NCI-H1930 (cell line): ENCODE data around the gene TMEM169.

Experiments used
- DNase-seq, 2 experiments: peaks; one replicate each; lab custom pipeline; 2025; lab: John Stamatoyannopoulos, UW

Gene TMEM169

DNA sequence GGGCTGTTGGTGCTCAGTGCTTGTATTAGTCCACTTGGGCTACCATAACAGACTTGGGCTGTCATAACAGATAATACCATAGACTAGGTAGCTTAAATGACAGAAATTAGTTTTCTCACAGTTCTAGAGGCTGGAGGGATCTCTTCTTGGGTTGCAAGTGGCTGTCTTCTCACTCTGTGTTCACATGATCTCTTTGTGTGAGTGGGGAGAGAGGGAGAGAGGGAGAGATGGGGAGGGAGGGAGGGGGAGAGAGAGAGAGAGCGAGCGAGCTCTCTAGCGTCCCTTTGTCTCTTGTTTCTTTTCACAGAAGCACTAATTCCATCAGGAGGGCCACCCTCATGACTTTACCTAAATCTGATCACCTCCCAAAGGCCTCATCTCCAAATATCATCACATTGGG is 23.0 kb downstream of the TMEM169 start:
- no peak for DNase-seq

GRCh38 chr2:216107320-216107719 is 25.6 kb downstream of the TMEM169 start:
- no peak for DNase-seq

DNA sequence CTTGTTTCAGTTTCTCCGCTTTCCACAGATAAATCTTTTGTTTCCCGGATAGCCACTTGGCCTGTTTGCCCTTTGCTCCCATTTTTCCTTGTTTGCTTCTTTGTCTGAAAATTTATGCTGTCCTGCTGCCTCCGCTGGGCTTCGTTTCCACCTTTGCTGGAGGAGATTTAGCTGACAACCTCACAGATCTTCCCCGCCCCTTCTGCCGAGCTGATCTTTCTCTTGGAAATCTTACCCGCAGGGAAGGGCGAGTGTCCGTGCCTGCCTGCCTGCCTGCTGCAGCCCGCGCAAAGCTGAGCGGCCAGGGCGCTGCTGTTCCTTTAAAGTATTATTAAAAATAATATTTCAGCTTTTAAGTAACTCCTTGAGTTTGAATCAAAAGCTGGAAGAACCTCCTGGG is 26.0 kb downstream of the TMEM169 start:
- DNase-seq, result no peak

DNA sequence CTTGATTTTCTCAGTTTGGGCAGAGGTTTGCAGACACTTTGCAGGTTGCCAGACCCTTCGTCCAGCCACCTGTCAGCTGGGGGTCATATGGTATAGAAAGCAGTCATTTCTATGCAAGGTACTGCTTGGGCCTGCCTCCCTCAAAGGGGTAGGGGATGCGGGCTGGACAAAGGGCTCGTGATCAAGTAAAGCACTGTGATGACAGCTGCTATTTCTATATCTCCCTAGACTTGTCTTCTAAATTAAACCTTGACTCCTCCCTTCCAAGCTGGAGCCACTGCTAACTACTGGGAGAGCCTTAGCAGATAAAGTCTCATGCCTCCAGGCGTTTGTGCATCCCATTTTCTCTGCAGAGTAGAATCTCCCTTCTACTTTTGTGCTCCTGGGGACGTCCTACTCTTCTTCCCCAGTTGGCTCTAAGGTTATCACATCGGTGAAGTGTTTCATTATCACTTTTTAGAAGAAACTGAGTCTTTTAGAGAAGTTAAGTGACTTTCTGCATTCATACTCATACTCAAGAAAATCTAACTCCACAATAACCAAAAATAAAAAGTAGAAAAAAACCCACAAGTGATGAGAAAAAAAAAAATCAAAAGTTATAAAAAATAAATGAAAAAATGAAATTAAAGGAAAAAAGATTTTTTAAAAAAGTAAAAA is 26.7 kb downstream of the TMEM169 start:
- DNase-seq, result no peak

- peak; percentile 97 to 98 for DNase-seq
Observed at GRCh38 chr2:216108967-216109921, 27.5 kb downstream of the TMEM169 start, which contains the start of gene XRCC5. XRCC5 (plus strand) TSS chr2:216109348; CDS start chr2:216109437, 89 bp downstream.

DNA sequence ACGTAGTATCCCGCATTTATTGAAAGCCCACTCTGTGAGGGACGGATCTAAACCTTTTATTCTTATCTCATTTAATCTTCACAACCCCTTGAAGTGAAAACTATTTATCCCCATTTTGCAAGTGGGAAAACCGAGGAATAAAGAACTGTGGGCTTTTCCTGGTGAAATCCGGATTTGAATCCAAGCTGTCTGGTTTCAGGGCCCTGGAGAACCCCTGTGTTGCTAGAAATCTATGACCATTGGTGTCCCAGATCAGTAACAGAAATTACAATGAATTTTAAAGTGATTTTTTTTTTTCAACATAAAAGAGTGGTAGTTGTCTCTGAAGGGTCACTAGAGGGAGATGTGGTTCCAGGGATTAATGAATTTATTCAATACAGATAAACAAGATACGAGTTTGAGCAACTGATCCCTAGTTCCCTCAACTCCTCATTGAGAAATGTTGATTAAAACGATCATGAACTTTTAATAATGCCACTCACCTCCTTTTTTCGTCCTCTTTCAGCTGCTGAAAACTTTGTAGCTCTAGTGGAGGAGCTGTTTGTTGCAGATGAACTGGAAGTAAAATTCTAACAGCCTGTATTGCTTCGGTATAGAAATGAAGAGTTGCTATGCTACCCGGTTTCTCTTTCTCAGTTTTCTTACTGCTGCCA is 28.4 kb downstream of the TMEM169 start:
- no peak for DNase-seq

DNA sequence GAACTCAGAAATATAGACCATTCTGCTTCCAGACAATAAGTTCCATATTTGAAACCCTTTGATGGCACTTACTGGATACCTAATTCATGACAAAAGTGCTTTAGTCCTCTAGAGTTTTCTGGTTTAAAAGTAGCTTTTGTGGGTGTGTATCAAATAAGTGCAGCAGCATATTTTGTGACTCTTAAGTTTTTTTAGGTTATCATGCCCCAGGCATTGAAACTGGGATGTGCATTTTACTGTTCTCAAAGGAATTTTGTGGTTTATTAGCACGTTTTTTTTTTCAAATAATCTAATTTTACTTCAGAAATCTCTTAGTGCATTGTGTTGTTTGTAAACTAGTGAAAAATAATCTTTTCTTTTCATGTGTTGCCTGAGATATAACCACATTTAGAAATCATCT is 28.9 kb downstream of the TMEM169 start:
- no peak for DNase-seq

- no peak for DNase-seq
Observed at GRCh38 chr2:216111122-216111521, 29.4 kb downstream of the TMEM169 start.

GRCh38 chr2:216112926-216113325 is 31.2 kb downstream of the TMEM169 start:
- no peak for DNase-seq

- no peak for DNase-seq
Observed at GRCh38 chr2:216113572-216113971, 31.9 kb downstream of the TMEM169 start.

- no peak for DNase-seq
Observed at GRCh38 chr2:216114382-216114713, 32.6 kb downstream of the TMEM169 start.

DNA sequence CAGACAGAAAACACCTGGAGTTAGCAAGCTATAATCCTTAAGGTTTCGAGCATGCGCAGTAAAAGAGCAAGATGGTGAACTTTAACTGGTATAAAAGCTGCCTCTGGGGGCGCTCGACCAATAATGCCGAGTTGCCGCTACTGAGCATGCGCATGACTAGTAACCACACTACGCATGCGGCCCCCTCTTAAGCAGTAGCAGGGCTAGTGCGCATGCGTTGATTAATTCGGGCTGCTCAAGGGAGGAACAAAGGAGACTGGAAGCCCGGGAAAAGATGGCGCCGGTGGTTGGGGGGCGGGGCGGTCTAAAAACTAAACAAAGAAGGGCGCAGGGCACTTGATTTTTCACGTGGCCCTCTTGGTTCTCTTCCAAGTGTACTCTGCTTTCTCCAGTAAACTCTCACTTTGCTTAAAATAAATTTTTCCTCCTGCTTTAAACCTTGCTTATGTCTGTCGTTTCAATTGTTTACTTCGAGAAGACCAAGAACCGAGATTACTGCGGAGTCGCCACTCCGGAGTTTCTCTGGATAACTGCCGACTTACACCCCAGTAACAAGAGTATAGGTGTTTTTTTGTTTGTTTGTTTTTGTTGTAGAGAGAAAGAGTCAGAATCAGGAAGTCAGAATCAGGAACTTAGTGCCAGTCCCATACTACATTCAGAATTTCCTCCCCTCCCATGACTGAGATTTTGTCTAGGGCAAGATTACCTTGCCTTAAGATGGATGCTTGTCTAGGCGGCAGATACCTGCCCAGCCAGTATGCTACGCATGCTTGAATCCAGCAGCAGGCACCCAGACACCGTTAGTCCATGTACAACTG is 33.2 kb downstream of the TMEM169 start:
- DNase-seq, result peak; percentile 96 to 99

- no peak for DNase-seq
Observed at GRCh38 chr2:216116418-216116817, 34.7 kb downstream of the TMEM169 start.

DNA sequence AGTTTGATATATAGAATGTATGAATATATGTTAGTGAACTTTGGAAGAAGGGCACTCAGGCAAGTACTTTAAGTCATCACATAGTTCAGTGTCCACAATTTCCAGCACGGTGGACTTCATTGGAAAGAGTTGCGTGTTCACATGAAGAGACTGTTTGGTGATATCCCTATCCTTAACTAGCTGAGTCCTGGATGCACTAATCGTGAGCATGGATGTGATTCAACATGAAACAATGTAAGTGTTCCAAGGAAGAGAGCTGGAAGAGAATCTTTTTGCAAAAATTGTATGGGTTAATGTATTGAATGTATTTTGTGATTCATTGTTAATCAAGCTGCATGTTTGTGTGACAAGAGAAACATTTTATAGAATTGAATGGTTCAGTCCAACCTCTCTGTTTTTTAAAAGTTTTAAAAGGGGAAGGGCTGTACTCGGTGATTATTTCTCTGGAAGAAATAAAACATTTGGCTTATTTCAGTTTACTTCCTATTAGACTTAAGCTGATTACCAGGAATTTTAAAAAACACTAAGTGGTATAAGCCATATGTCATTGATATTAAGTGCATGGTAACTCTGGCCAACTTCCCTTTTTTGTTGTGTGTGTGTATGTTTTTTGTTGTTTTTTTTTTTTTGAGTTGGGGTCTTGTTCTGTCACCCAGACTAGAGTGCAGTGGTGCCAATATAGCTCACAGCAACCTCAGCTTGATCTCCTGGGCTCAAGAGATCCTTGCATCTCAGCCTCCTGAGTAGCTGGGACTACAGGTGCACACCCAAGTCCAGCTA is 36.0 kb downstream of the TMEM169 start:
- DNase-seq, result no peak

DNA sequence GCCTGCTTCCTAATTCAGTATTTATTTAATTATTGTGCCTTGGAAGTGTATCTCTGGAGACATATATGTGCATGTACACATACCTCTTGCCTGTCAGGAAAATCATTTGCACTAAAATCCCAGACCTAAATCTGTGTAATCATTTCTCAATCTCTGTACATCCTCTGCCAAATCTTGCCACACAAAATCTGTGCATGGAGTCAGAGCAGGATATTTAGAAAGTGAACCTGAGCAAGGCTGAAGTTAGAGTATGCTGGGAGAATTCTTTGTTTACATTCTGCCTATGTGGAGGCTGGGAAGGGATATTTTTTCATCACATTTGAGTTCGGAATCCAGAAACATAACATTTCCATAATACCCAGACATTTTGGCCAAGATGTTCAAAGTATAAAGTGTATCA is 36.8 kb downstream of the TMEM169 start:
- no peak for DNase-seq

DNA sequence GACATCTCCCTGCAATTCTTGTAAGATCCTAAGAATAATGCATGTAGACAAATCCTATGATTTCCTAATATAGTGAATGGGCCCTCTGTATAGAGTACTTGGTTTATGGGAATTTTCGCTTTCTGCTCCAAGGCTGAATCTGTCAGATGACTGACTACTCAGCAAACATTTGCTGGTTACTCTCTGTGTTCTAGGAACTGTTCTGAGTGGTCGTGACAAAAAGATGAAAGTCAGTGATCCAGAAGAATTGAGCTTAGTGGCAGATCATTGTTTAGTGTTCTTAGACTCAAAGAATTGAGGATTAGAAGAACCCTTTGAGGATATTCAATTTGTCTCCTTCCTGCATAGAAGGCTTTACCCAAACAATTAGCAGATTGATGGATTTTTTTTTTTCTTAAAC is 37.4 kb downstream of the TMEM169 start:
- DNase-seq, result no peak

DNA sequence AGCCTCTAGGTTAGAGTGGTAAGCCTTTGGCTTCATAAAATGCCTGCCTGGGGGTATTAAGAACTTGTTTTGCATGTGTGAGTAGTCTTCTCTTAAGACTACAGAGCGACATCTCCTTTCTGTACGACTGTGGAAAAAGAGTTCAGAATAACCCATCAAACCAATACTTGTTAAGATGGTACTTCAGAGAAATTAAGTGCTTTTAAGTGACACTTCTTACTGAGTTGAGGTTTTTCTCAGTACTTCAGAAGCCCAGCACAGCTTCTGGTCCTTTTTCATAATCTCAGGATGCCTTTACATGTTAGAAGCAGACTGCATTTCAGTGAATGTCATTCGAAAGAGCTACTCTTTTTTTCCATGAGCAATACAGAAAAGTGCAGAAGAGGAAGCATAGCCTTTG is 38.3 kb downstream of the TMEM169 start:
- DNase-seq, result no peak

GRCh38 chr2:216121255-216121654 is 39.5 kb downstream of the TMEM169 start:
- DNase-seq, result no peak

- no peak for DNase-seq
Observed at GRCh38 chr2:216126943-216127342, 45.2 kb downstream of the TMEM169 start.

DNA sequence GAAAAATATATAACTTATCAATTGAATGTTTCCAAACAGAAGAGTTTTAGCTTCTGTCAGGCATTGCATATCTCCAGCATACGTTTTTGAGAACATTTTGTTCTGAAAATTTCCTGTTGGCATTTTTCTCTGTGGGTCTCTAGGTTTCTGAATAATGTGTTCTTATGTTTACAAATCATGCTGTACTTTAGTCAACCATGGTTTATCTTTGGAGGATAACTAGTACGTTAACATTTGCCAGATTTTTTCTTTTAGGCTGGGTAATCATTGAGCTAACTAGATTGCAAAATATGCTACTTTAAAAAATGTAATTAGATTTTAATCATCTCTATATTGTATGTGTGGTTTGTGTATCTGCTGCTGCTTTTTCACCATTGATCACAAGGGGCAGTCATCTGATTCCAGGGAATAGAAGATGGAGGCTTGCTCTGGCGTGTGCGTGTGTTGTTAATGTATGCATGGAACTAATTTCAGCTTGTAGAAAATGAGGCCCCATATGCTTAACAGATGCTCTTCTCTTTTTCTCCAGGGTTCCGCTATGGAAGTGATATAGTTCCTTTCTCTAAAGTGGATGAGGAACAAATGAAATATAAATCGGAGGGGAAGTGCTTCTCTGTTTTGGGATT is 48.7 kb downstream of the TMEM169 start:
- no peak for DNase-seq
